DMS53 treated with DMSO at 0.1 percent for 48 hours (cell line): ENCODE results near the gene SORCS2.

Experiments used
- DNase-seq: peaks from one replicate; lab custom pipeline; 2025; ENCODE audit not compliant: unreplicated experiment; lab: John Stamatoyannopoulos, UW

Gene SORCS2

GRCh38 chr4:7217474-7218321 is 25.4 kb downstream of the SORCS2 start:
- no peak for DNase-seq

GRCh38 chr4:7218686-7219085 is 26.3 kb downstream of the SORCS2 start:
- no peak for DNase-seq

GRCh38 chr4:7222521-7222920 is 30.2 kb downstream of the SORCS2 start:
- no peak for DNase-seq

GRCh38 chr4:7223541-7223940 is 31.2 kb downstream of the SORCS2 start:
- DNase-seq: no peak

GRCh38 chr4:7224001-7224400 is 31.7 kb downstream of the SORCS2 start:
- DNase-seq: no peak

GRCh38 chr4:7224878-7225533 is 32.7 kb downstream of the SORCS2 start:
- no peak for DNase-seq

- DNase-seq: no peak
Measured at GRCh38 chr4:7226439-7226838, 34.1 kb downstream of the SORCS2 start.

- no peak for DNase-seq
Measured at GRCh38 chr4:7227008-7227407, 34.7 kb downstream of the SORCS2 start.

GRCh38 chr4:7228734-7229133 is 36.4 kb downstream of the SORCS2 start:
- no peak for DNase-seq

- DNase-seq: no peak
Measured at GRCh38 chr4:7232061-7232650, 39.8 kb downstream of the SORCS2 start.

GRCh38 chr4:7233006-7233580 is 40.8 kb downstream of the SORCS2 start:
- DNase-seq: no peak

- no peak for DNase-seq
Measured at GRCh38 chr4:7233601-7234000, 41.3 kb downstream of the SORCS2 start.

GRCh38 chr4:7234355-7235029 is 42.2 kb downstream of the SORCS2 start:
- DNase-seq: no peak

GRCh38 chr4:7235030-7235380 is 42.7 kb downstream of the SORCS2 start:
- no peak for DNase-seq

- DNase-seq: no peak
Measured at GRCh38 chr4:7236847-7237246, 44.5 kb downstream of the SORCS2 start.

- no peak for DNase-seq
Measured at GRCh38 chr4:7237873-7238272, 45.5 kb downstream of the SORCS2 start.

GRCh38 chr4:7238300-7238960 is 46.1 kb downstream of the SORCS2 start:
- DNase-seq: no peak

- no peak for DNase-seq
Measured at GRCh38 chr4:7239101-7239820, 46.9 kb downstream of the SORCS2 start.

GRCh38 chr4:7239844-7240243 is 47.5 kb downstream of the SORCS2 start:
- DNase-seq: no peak

- no peak for DNase-seq
Measured at GRCh38 chr4:7240306-7240705, 48.0 kb downstream of the SORCS2 start.
